ENCODE results near the gene RAD50. TPM values are rescaled to one million over a fixed set of nuclear protein-coding genes. Genes with fewer than 3 reads are reported as not detected.

The RAD50 gene
- total and polyA plus RNA-seq, 10 of the 15 experiments (the other 5 are each of a cell fraction or from before 2014, with no cell fraction given), result 12.8 to 68.6 (median 47.0) TPM

DNA sequence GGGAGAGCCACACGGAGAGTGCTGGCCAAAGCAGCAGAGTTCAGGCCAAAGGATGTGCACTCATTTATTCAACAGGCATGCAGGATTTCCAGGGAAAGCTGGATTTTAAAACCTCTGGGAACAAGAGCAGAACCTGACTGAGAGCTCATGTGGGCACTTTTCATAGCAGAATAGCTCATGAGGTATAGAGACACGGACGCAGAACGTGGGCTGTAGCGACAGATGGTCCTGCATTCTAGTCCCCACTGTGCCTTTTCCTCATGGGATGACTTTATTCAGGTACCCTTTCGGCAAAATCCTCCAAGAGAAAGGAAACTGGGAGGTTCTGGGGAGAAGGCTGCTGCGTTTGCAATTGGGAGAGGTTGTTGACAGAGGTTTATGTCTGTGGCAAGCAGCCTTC, 122.4 kb downstream of the RAD50 start:
- no peaks in the 10 kb centered on the region for H4K20me1 ChIP-seq (ENCODE audit: control insufficient read depth, insufficient read depth)
- no peak overlapping the region for H3K9ac ChIP-seq (ENCODE audit: control insufficient read depth, insufficient read depth, low read length)
- H3K27me3 ChIP-seq (replicated peaks in 1 of 2; ENCODE audit: control insufficient read depth in 2 of 2, insufficient read depth in 2 of 2, low read length in 1 of 2), result no peaks in the 10 kb centered on the region
- POLR2A ChIA-PET, result interaction anchor here (0.6 to 11.2 kb wide), 3 partner anchors 9 to 34 kb away, joined by 3 to 118 read pairs (median 3); partner anchors contain the start of gene IL13
- SMC1A ChIA-PET (ENCODE audit: uncharacterized antibody, unreplicated experiment), result interaction anchor here (0.7 to 11.4 kb wide), 5 partner anchors 9 to 80 kb away, joined by 3 to 156 read pairs (median 4); partner anchors contain the start of gene IL13
- no peaks in the 10 kb centered on the region for H3K9me3 ChIP-seq (replicated peaks; ENCODE audit: control insufficient read depth, insufficient read depth, low read length)
- no peak overlapping the region for H3K4me2 ChIP-seq (ENCODE audit: control insufficient read depth, insufficient read depth)
- intact Hi-C loops (cut with micrococcal nuclease; ENCODE audit: unreplicated experiment) (no loop called here), in situ Hi-C loops (cut with MboI) (no loop called here)
- no peaks in the 10 kb centered on the region for H3K79me2 ChIP-seq (ENCODE audit: control insufficient read depth, insufficient read depth, low read length)
- BruUV-seq (replicated peaks), result no TSS peak
- RAD21 ChIA-PET (ENCODE audit: unreplicated experiment), result interaction anchor here (1.2 to 7.7 kb wide), 3 partner anchors 10 to 58 kb away, joined by 4 to 148 read pairs (median 5); partner anchors contain the start of gene KIF3A
- peaks cover 21% of the 10 kb centered on the region for H3K4me1 ChIP-seq (ENCODE audit: control insufficient read depth, insufficient read depth, low read length)
- no peak for TF ChIP-seq PAX8 (IDR thresholded peaks at IDR 0.05)
- TF ChIP-seq, protein P1, sequence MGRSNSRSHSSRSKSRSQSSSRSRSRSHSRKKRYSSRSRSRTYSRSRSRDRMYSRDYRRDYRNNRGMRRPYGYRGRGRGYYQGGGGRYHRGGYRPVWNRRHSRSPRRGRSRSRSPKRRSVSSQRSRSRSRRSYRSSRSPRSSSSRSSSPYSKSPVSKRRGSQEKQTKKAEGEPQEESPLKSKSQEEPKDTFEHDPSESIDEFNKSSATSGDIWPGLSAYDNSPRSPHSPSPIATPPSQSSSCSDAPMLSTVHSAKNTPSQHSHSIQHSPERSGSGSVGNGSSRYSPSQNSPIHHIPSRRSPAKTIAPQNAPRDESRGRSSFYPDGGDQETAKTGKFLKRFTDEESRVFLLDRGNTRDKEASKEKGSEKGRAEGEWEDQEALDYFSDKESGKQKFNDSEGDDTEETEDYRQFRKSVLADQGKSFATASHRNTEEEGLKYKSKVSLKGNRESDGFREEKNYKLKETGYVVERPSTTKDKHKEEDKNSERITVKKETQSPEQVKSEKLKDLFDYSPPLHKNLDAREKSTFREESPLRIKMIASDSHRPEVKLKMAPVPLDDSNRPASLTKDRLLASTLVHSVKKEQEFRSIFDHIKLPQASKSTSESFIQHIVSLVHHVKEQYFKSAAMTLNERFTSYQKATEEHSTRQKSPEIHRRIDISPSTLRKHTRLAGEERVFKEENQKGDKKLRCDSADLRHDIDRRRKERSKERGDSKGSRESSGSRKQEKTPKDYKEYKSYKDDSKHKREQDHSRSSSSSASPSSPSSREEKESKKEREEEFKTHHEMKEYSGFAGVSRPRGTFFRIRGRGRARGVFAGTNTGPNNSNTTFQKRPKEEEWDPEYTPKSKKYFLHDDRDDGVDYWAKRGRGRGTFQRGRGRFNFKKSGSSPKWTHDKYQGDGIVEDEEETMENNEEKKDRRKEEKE (IDR thresholded peaks at IDR 0.05), result no peak
- TF ChIP-seq TCF3 (IDR thresholded peaks at IDR 0.05; ENCODE audit: borderline replicate concordance, insufficient read depth, low read depth, low read length), result no peak
- no peak for TF ChIP-seq TCF7 (IDR thresholded peaks at IDR 0.05; ENCODE audit: borderline replicate concordance)
- no peak for TF ChIP-seq FOS (IDR thresholded peaks at IDR 0.05; ENCODE audit: borderline replicate concordance, extremely low read depth, insufficient read length)
- no peak for TF ChIP-seq IKZF2 (IDR thresholded peaks at IDR 0.05)
- no peak for TF ChIP-seq SMC3 (IDR thresholded peaks at IDR 0.05; ENCODE audit: borderline replicate concordance, low read length)
- TF ChIP-seq RB1 (IDR thresholded peaks at IDR 0.05; ENCODE audit: borderline replicate concordance), result no peak
- TF ChIP-seq RBBP5 (conservative IDR thresholded peaks at IDR 0.05), result no peak
- TF ChIP-seq ATF7 (IDR thresholded peaks at IDR 0.05; ENCODE audit: low read depth), result no peak
- TF ChIP-seq SRF (IDR thresholded peaks at IDR 0.05; ENCODE audit: low read depth in 2 of 2, low read length in 2 of 2), result no peak
- TF ChIP-seq SPI1 (IDR thresholded peaks at IDR 0.05; ENCODE audit: borderline replicate concordance, insufficient read depth, low read depth, low read length), result no peak
- no peak for TF ChIP-seq IRF4 (IDR thresholded peaks at IDR 0.05; ENCODE audit: low read depth, low read length)
- TF ChIP-seq ZNF207 (IDR thresholded peaks at IDR 0.05; ENCODE audit: borderline replicate concordance), result no peak
- TF ChIP-seq, protein P2, sequence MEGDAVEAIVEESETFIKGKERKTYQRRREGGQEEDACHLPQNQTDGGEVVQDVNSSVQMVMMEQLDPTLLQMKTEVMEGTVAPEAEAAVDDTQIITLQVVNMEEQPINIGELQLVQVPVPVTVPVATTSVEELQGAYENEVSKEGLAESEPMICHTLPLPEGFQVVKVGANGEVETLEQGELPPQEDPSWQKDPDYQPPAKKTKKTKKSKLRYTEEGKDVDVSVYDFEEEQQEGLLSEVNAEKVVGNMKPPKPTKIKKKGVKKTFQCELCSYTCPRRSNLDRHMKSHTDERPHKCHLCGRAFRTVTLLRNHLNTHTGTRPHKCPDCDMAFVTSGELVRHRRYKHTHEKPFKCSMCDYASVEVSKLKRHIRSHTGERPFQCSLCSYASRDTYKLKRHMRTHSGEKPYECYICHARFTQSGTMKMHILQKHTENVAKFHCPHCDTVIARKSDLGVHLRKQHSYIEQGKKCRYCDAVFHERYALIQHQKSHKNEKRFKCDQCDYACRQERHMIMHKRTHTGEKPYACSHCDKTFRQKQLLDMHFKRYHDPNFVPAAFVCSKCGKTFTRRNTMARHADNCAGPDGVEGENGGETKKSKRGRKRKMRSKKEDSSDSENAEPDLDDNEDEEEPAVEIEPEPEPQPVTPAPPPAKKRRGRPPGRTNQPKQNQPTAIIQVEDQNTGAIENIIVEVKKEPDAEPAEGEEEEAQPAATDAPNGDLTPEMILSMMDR (IDR thresholded peaks at IDR 0.05 in 2 of 3, conservative IDR thresholded peaks at IDR 0.05 in 1 of 3; ENCODE audit: control insufficient read depth in 2 of 3, extremely low read depth in 1 of 3, insufficient read depth in 1 of 3, low read depth in 3 of 3, low read length in 3 of 3), result no peak
- TF ChIP-seq NR2C1 (IDR thresholded peaks at IDR 0.05), result no peak
- no peak for TF ChIP-seq MXI1 (IDR thresholded peaks at IDR 0.05; ENCODE audit: low read depth, low read length)
- 78% methylated on average over 7 of the region's 7 CpGs for WGBS (ENCODE audit: insufficient coverage, insufficient replicate concordance, low lambda C conversion rate, missing lambda C conversion rate)
- CTCF ChIA-PET, result interaction anchor here (0.7 to 2.6 kb wide), 4 partner anchors 9 to 80 kb away, joined by 3 to 7 read pairs (median 4); no protein-coding TSS in a partner anchor
- H3K36me3 ChIP-seq (ENCODE audit: control insufficient read depth in 2 of 2, insufficient read depth in 2 of 2, low read length in 1 of 2), result no peaks in the 10 kb centered on the region
- DNase-seq (ENCODE audit: low read depth, low spot score) (no peak), ATAC-seq (no peak), FAIRE-seq (no peak)
- no peak overlapping the region for H2AFZ ChIP-seq (ENCODE audit: control insufficient read depth, low read depth, low read length)
- H3K27ac ChIP-seq (ENCODE audit: control insufficient read depth, insufficient read depth), result no peak overlapping the region
- H3K4me3 ChIP-seq, result no peak overlapping the region

All from GM12878 (cell line).